HUES48 (cell line): ENCODE results near the gene IFI27.

ENCODE experiments used
- H3K27ac ChIP-seq: one replicate; pipeline ENCODE4 v1.7.0; 2013; ENCODE audit warnings: low read depth, low read length, inconsistent platforms
- H3K27me3 ChIP-seq: 2 replicates; pipeline ENCODE4 v1.6.1; 2013; ENCODE audit warnings: mild to moderate bottlenecking, low read length; ENCODE audit not compliant: control insufficient read depth, insufficient read depth
- H3K36me3 ChIP-seq: 2 replicates; pipeline ENCODE4 v1.6.1; 2013; ENCODE audit warnings: low read length; ENCODE audit not compliant: control insufficient read depth, insufficient read depth
- H3K4me1 ChIP-seq: 2 replicates; pipeline ENCODE4 v1.6.1; 2013; ENCODE audit warnings: mild to moderate bottlenecking, low read length; ENCODE audit not compliant: control insufficient read depth, insufficient read depth
- H3K4me3 ChIP-seq: 2 replicates; pipeline ENCODE4 v1.5.1; 2013; ENCODE audit warnings: mild to moderate bottlenecking, low read depth, low read length
- H3K9ac ChIP-seq: 2 replicates; pipeline ENCODE4 v1.6.1; 2013; ENCODE audit warnings: mild to moderate bottlenecking, low read depth, low read length, moderate library complexity
- H3K9me3 ChIP-seq: 2 replicates; pipeline ENCODE4 v1.6.1; 2013; ENCODE audit warnings: low read length; ENCODE audit not compliant: control insufficient read depth, insufficient read depth

IFI27 gene

DNA sequence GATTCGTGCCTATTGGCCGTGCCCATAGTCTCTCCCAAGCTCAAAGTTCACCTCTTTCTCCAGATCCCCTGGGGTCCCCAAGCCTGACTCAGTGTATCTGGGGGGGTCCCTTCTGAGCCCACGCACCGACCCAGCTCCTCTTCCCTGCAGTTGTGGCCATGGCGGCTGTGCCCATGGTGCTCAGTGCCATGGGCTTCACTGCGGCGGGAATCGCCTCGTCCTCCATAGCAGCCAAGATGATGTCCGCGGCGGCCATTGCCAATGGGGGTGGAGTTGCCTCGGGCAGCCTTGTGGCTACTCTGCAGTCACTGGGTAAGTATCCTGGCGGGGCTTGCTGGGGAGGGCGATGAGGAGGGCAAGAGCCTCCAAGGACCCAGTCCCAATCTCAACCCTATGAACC, 5.1 kb downstream of the IFI27 start:
- Histone ChIP-seq H3K9me3 (no peaks in the 10 kb centered on the region), H3K36me3 (no peaks in the 10 kb centered on the region), H3K4me1 (no peaks in the 10 kb centered on the region), H3K27ac (no peak overlapping the region), H3K27me3 (no peaks in the 10 kb centered on the region), H3K4me3 (no peak overlapping the region), H3K9ac (no peak overlapping the region)

DNA sequence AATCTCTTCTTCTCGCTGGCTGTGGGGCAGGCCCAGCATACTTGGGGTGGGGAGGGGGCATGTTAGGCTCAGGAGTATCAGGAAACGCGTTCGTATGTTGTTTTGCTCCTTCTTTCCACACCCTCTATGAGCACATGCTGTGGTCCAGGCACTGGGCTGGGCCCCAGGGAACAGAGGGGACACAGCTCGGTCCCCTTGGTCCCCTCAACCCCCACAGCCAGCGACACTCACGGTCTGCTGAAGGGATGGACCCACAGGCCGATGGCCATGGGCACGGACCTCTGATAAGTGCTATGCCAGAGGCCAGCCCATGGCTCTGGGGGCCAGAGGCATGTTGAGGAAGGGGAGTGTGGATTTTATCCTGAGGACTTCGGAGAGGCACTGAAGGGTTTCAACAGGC, 6.2 kb downstream of the IFI27 start:
- Histone ChIP-seq H3K27ac (no peak overlapping the region), H3K36me3 (no peaks in the 10 kb centered on the region), H3K4me1 (no peaks in the 10 kb centered on the region), H3K27me3 (no peaks in the 10 kb centered on the region), H3K9ac (no peak overlapping the region), H3K9me3 (no peaks in the 10 kb centered on the region), H3K4me3 (no peak overlapping the region)

DNA sequence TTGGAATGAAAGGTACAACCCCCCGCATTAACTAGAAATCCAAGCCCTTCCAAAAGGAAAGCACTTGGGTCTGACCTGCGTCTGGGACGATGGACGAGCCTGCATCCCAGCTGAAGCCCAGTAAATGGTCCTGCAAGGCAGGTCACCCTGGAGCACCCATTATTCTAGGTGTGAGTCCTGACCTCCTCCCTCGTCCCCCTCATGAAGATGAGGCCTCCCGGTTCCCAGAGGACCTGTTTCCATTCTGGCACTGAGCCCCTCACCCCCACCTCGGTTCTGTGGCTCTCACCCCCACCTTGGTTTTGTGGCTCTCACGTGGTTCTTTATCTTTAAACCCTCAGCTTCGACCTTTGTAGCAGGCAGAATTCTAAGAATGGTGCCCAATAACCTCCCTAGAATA, 7.3 kb downstream of the IFI27 start:
- Histone ChIP-seq H3K4me1 (no peaks in the 10 kb centered on the region), H3K27ac (no peak overlapping the region), H3K4me3 (no peak overlapping the region), H3K9me3 (no peaks in the 10 kb centered on the region), H3K27me3 (no peaks in the 10 kb centered on the region), H3K9ac (no peak overlapping the region), H3K36me3 (no peaks in the 10 kb centered on the region)

DNA sequence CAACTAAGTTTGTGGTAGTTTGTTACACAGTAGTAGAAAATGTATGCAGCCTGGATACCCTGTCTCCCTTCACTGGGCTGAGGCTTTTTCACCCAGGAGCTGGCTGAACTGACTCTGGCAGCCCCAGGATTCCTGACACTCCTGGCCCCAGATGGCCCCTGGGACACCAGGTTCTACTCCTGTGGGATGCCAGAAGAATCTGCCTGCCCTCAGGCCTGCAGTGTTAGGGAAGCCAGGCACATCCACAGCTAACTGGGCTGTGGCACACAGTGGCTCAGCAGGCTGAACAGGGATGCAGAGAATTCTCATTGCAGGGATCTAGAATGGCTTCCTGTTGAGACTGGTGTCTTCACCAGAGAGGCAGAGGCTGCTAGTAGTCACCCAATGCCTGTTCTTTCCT, 8.5 kb downstream of the IFI27 start:
- Histone ChIP-seq H3K9me3 (no peaks in the 10 kb centered on the region), H3K27me3 (no peaks in the 10 kb centered on the region), H3K4me1 (no peaks in the 10 kb centered on the region), H3K36me3 (no peaks in the 10 kb centered on the region), H3K4me3 (no peak overlapping the region), H3K27ac (no peak overlapping the region), H3K9ac (no peak overlapping the region)

DNA sequence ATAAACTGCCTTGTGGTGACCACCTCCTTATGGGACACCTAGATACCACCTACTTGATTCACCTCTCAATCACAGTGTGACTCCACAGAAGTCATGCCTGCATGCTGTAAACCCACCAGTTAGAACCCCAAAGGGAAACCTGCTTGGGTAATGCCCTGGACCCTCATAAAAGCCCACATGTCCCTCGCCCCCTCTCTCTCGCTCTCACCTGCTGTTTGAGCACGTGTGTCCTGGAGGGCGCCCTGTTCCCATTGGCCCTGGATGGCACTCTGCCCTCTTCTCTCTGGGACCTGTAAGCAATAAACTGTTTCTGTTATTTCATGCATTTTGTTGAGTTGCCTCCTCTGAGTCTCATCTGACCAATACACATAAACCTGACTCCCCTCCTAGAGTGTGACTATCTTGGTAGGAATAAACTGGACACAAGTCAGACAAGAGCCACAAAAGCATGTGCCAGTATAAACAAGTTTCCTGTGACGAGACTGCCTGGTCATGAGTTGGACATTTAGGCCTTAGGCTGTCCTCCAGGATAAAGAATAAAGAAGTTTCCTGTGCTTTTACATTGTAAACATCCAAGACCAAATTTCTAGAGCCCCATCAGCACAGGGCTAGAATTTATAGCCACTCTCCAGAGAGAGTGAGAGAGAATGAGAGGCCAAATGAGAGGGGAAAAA, 10.3 kb downstream of the IFI27 start:
- no peak overlapping the region for H3K4me3 ChIP-seq
- no peak overlapping the region for H3K9ac ChIP-seq
- no peaks in the 10 kb centered on the region for H3K36me3 ChIP-seq
- no peaks in the 10 kb centered on the region for H3K4me1 ChIP-seq
- no peak overlapping the region for H3K27ac ChIP-seq
- H3K9me3 ChIP-seq, result no peaks in the 10 kb centered on the region
- H3K27me3 ChIP-seq, result no peaks in the 10 kb centered on the region

DNA sequence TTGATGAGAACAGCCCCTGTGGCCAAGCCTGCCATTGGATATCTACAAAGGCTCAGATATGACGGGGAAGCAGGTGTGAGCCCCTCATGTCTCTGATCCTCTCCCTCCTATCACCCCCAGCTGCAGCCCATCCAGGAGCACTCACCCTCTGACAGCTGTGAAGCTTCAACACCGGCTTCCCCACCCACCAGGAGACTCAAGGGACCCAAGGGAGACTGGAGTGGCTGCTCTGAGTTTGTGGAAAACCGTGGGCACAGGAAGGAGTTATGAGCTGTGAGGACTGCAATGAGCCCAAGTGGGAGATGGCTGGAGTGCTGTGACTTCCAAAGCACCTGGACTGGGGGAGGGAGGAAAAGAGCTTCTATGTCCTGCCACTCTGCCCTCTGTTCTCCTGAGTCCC, 10.9 kb downstream of the IFI27 start:
- no peaks in the 10 kb centered on the region for H3K4me1 ChIP-seq
- H3K27ac ChIP-seq, result no peak overlapping the region
- no peak overlapping the region for H3K4me3 ChIP-seq
- H3K9me3 ChIP-seq, result no peaks in the 10 kb centered on the region
- no peaks in the 10 kb centered on the region for H3K36me3 ChIP-seq
- H3K27me3 ChIP-seq, result no peaks in the 10 kb centered on the region
- H3K9ac ChIP-seq, result no peak overlapping the region

DNA sequence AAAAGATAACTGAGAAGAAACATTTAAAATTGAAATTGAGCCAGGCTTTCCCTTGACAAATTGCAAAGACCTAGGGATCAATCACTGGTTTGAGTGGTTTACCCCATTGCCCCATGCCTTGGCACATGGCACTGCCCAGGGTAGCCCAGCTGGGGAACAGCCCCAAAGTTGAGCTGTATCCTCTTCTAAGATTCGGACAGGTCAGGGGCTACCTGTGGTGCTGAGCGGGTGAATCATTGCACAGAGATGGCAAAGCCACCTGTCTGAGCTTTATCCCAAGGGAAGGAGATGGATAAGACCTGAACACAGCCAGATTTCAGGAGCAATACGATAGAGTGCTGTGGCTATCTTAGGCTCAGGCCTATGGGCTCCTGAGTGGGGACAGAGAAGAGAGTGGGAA, 11.9 kb downstream of the IFI27 start:
- H3K4me3 ChIP-seq, result no peak overlapping the region
- H3K27ac ChIP-seq, result no peak overlapping the region
- no peaks in the 10 kb centered on the region for H3K9me3 ChIP-seq
- no peaks in the 10 kb centered on the region for H3K36me3 ChIP-seq
- no peak overlapping the region for H3K9ac ChIP-seq
- H3K4me1 ChIP-seq, result no peaks in the 10 kb centered on the region
- no peaks in the 10 kb centered on the region for H3K27me3 ChIP-seq

DNA sequence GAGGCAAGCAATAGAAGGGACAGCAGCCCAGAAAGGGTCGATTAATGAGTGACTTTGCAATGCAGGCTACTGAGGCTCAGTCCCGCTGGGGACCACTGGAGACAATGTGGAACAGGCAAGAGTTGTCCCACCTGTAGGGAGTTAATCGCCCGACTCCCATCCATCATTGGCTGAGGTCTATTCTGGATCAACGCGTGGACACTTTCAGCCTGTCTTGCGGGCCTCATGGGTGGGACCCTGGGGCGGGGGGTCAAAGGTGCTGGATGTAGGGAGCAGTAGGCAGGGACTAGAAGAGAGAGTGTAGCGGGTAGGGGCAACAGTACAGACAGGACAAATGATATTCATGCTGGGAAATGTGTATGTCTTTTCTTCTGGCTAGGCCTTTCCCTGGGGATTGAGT, 12.8 kb downstream of the IFI27 start:
- Histone ChIP-seq H3K9ac (no peak overlapping the region), H3K36me3 (no peaks in the 10 kb centered on the region), H3K27me3 (no peaks in the 10 kb centered on the region), H3K9me3 (no peaks in the 10 kb centered on the region), H3K4me1 (no peaks in the 10 kb centered on the region), H3K4me3 (no peak overlapping the region), H3K27ac (no peak overlapping the region)

DNA sequence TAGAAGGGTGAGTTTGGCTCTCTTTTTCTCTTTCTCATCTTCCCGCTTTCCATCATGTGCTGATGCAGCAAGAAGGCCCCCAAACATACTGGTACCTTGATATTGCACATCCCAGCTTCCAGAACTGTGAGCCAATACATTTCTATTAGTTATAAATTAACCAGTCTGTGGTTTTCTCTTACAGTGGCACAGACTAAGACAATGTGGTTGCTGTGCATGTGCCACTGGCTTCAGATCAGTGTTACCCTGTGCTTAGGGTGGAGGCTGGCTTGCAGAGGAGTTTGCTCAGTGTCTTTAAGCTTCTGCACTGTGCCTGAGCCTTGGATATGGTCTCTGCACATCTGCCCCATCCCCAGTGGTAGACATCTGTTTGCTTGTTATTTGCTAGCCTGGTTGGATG, 13.3 kb downstream of the IFI27 start:
- no peak overlapping the region for H3K27ac ChIP-seq
- no peaks in the 10 kb centered on the region for H3K36me3 ChIP-seq
- H3K4me1 ChIP-seq, result peaks cover 4% of the 10 kb centered on the region; the same call in 1 of the 2 replicates
- no peak overlapping the region for H3K4me3 ChIP-seq
- no peaks in the 10 kb centered on the region; the same call in 1 of the 2 replicates for H3K27me3 ChIP-seq
- no peaks in the 10 kb centered on the region for H3K9me3 ChIP-seq
- H3K9ac ChIP-seq, result no peak overlapping the region

DNA sequence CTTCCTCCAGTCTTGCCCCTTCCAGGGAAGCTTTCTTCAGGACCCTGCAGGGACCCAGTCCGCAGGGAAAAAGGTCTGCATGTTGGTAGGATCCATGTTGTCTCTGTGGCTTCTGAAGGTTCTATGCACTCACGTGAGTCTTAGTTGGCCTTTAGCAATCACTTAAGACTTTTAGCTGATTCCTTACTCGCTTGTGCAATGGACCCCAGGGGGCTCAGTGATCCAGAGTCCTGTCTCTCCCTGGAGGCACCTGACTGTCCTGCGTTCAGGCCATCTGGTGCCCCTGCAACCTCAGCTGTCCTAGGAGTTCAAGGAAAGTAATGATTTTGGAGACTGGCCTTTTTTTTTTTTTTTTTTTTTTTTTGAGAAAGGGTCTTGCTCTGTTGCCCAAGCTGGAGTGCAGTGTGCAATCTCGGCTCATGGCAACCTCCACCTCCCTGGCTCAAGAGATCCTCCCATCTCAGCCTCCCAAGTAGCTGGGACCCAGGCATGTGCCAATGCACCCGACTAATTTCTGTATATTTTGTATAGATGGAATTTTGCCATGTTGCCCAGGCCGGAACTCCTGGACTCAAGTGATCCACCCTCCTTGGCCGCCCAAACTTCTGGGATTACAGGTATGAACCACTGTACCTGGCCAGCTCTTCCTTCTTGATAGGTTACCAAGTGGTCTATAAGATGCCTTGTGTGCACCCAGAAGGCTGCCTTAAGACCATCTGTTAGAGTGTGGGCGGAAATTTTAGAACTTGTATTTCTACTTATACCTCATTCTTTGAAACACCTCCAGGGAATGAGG, 14.2 kb downstream of the IFI27 start:
- Histone ChIP-seq H3K9ac (no peak overlapping the region), H3K9me3 (no peaks in the 10 kb centered on the region), H3K27me3 (no peaks in the 10 kb centered on the region; the same call in 1 of the 2 replicates), H3K4me1 (peaks cover 5% of the 10 kb centered on the region; the same call in 1 of the 2 replicates), H3K4me3 (no peak overlapping the region), H3K27ac (no peak overlapping the region), H3K36me3 (no peaks in the 10 kb centered on the region)

DNA sequence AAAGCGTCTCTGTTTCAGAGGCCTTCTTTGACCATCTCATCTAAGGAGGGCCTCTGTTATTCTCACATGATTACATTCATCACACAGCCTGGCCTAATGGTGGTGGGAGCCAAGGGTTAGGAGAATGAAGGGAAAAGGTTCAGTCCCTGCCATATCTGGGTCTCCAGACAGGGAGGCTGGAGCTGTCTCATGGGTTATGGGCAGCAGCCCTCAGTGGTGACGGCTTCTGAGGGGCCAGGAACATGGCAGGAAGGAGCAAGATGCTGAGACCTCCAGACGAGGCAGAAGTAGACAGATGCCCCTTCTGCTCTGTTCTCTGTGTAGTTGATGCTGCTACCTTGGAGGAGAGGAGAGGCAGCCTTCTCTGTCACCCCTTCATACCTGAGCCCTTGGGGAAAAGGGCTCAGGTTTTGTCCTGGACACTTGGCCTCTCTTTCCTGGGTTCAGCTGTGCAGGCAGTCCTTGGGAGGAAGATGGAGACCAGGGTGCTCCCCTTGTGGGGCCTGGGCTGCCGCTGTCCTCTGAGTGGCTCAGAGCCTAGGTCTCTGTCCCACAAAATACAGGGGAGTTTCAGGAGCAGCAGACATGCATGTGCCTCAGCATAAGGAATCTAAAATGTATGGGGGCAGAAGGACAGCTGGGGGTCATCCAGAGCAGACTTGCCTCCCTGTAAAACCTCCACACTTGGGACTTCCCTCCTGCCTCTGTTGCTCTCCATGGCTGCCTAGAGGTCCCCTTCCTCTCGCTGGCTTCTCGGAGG, 15.3 kb downstream of the IFI27 start:
- Histone ChIP-seq H3K9me3 (no peaks in the 10 kb centered on the region), H3K27me3 (no peaks in the 10 kb centered on the region; the same call in 1 of the 2 replicates), H3K27ac (no peak overlapping the region), H3K4me3 (no peak overlapping the region), H3K4me1 (peaks cover 9% of the 10 kb centered on the region; the same call in 1 of the 2 replicates), H3K9ac (no peak overlapping the region), H3K36me3 (no peaks in the 10 kb centered on the region)
